Measurements from ENCODE around the gene UNC79.

GRCh38 chr14:93748208-93749075 lies 317.7 kb downstream of the UNC79 start:
- no peak for TF ChIP-seq CTCF (IDR thresholded peaks at IDR 0.05; ENCODE audit: low read length)
- TF ChIP-seq EZH2 (optimal IDR thresholded peaks at IDR 0.05; ENCODE audit: low read depth, low read length), result no peak
